Measurements from ENCODE around the gene DSCAM. TPM values are rescaled to one million over a fixed set of nuclear protein-coding genes. Genes with fewer than 3 reads are reported as not detected.

The DSCAM gene
- total RNA-seq, 1 donor from 2014 or later: not detected

DNA sequence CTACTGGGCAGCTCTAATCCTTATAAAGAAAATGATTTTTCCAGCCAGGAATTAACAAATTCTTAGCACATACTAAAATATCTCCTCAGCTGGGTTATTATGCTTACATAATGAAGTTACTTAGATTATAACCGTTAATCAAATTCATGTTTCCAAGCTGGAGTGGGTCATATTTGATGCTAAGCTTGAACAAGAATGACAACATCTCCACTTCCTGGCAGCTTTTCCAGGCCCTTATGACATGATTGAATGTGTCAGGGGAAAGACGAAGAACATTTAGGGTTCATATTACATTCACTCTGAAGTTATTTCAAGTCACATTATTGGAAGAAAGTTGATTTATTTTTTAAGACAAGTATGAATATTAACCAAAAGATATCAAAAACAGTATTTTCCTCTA, 646.0 kb downstream of the DSCAM start:
- no peaks in the 10 kb centered on the region for H3K36me3 ChIP-seq
- no peak overlapping the region for H3K27ac ChIP-seq

DNA sequence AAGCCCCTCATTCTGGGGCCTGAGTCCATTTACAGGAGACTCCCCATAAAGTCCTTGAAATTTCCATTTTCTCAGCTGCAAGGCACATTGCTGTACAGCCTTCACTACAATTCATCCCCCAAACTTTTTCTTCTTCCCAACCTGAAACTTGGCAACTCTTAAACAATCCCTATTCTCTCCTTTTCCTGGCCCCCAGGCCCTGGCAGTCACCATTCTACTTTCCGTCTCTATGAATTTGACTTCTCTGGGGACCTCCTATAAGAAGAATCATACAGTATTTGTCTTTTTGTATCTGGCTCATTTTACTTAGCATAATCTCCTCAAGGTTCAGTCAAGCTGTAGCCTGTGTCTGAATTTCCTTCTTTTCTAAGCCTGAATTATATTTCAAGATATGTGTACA, 646.8 kb downstream of the DSCAM start:
- H3K36me3 Mint-ChIP-seq: no peaks in the 10 kb centered on the region
- Histone ChIP-seq H3K9ac (no peak overlapping the region), H3K36me3 (no peaks in the 10 kb centered on the region), H3K9me3 (ENCODE audit: low read depth) (no peaks in the 10 kb centered on the region), H3K27ac (no peak overlapping the region), H3F3A (ENCODE audit: low read depth) (no peaks in the 10 kb centered on the region), H3K4me2 (peak overlapping the region; percentile 24), H3K4me1 (peaks cover 19% of the 10 kb centered on the region), H4K20me1 (ENCODE audit: low read depth) (no peaks in the 10 kb centered on the region), H2AFZ (replicated peaks) (no peak overlapping the region), H3K27me3 (no peaks in the 10 kb centered on the region), H3K79me2 (ENCODE audit: low read depth) (no peaks in the 10 kb centered on the region), H3K4me3 (no peak overlapping the region)
- no peak overlapping the region for H3K4me3 Mint-ChIP-seq
- H3K27me3 Mint-ChIP-seq (ENCODE audit: insufficient read depth, low read depth): peaks cover 5% of the 10 kb centered on the region
- no peak overlapping the region for H3K27ac Mint-ChIP-seq
- no peak for TF ChIP-seq EZH2 (IDR thresholded peaks at IDR 0.05)
- H3K4me1 Mint-ChIP-seq: peaks cover 13% of the 10 kb centered on the region
- peaks cover 4% of the 10 kb centered on the region for H3K9me3 Mint-ChIP-seq
- DNase-seq (ENCODE audit: low spot score): no peak

More for the DNA sequence above, 646.0 kb downstream of the DSCAM start:
- H3K4me2 ChIP-seq: no peak overlapping the region
- H3K27me3 ChIP-seq: no peaks in the 10 kb centered on the region
- H3K4me3 ChIP-seq: no peak overlapping the region
- Mint-ChIP-seq H3K27ac (no peak overlapping the region), H3K27me3 (ENCODE audit: insufficient read depth, low read depth) (peaks cover 6% of the 10 kb centered on the region), H3K4me3 (no peak overlapping the region), H3K36me3 (no peaks in the 10 kb centered on the region), H3K4me1 (peaks cover 14% of the 10 kb centered on the region), H3K9me3 (peaks cover 4% of the 10 kb centered on the region)
- TF ChIP-seq EZH2phosphoT487 (IDR thresholded peaks at IDR 0.05) (no peak), EZH2 (IDR thresholded peaks at IDR 0.05) (no peak)
- TF ChIP-seq, protein P1, sequence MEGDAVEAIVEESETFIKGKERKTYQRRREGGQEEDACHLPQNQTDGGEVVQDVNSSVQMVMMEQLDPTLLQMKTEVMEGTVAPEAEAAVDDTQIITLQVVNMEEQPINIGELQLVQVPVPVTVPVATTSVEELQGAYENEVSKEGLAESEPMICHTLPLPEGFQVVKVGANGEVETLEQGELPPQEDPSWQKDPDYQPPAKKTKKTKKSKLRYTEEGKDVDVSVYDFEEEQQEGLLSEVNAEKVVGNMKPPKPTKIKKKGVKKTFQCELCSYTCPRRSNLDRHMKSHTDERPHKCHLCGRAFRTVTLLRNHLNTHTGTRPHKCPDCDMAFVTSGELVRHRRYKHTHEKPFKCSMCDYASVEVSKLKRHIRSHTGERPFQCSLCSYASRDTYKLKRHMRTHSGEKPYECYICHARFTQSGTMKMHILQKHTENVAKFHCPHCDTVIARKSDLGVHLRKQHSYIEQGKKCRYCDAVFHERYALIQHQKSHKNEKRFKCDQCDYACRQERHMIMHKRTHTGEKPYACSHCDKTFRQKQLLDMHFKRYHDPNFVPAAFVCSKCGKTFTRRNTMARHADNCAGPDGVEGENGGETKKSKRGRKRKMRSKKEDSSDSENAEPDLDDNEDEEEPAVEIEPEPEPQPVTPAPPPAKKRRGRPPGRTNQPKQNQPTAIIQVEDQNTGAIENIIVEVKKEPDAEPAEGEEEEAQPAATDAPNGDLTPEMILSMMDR (IDR thresholded peaks at IDR 0.05): no peak
- no peak for DNase-seq (ENCODE audit: low spot score)
- H3K9me3 ChIP-seq (ENCODE audit: low read depth): no peaks in the 10 kb centered on the region
- no peak overlapping the region for H3K9ac ChIP-seq
- H3K4me1 ChIP-seq: peaks cover 20% of the 10 kb centered on the region
- no peaks in the 10 kb centered on the region for H4K20me1 ChIP-seq (ENCODE audit: low read depth)
- H3F3A ChIP-seq (ENCODE audit: low read depth): no peaks in the 10 kb centered on the region
- H2AFZ ChIP-seq (replicated peaks): no peak overlapping the region
- H3K79me2 ChIP-seq (ENCODE audit: low read depth): no peaks in the 10 kb centered on the region

GRCh38 chr21:40194185-40194980, 652.6 kb downstream of the DSCAM start:
- Histone ChIP-seq H4K20me1 (ENCODE audit: low read depth) (no peaks in the 10 kb centered on the region), H3K4me3 (no peak overlapping the region), H3K9me3 (ENCODE audit: low read depth) (no peaks in the 10 kb centered on the region), H3K79me2 (ENCODE audit: low read depth) (no peaks in the 10 kb centered on the region), H3K27ac (no peak overlapping the region), H3K36me3 (no peaks in the 10 kb centered on the region), H3K4me2 (no peak overlapping the region), H3K4me1 (no peaks in the 10 kb centered on the region), H3F3A (ENCODE audit: low read depth) (no peaks in the 10 kb centered on the region), H3K9ac (no peak overlapping the region), H2AFZ (replicated peaks) (no peak overlapping the region), H3K27me3 (no peaks in the 10 kb centered on the region)
- TF ChIP-seq, protein P1 (IDR thresholded peaks at IDR 0.05): no peak
- TF ChIP-seq EZH2phosphoT487 (IDR thresholded peaks at IDR 0.05): no peak
- no peak for TF ChIP-seq EZH2 (IDR thresholded peaks at IDR 0.05)
- peaks cover 14% of the 10 kb centered on the region for H3K9me3 Mint-ChIP-seq
- peaks cover 3% of the 10 kb centered on the region for H3K27me3 Mint-ChIP-seq (ENCODE audit: insufficient read depth, low read depth)
- no peak overlapping the region for H3K4me3 Mint-ChIP-seq
- no peak overlapping the region for H3K27ac Mint-ChIP-seq
- no peak for DNase-seq (ENCODE audit: low spot score)
- no peaks in the 10 kb centered on the region for H3K36me3 Mint-ChIP-seq
- no peaks in the 10 kb centered on the region for H3K4me1 Mint-ChIP-seq

DNA sequence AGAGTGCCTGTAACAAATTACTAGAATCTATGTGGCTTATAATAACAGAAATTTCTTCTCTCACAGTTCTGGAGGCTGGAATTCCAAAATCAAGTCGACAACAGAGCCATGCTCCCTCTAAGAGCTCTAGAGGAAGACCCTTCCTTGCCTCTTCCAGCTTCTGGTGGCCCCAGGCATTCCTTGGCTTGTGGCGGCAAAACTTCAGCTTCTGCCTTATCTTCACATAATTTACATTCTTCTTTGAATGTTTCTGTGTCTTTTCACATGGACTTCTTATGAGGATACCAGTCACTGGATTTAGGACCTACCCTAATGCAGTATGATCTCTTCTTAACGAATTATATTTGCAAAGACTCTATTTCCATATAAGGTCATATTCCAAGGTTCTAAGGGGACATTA, 655.3 kb downstream of the DSCAM start:
- Histone ChIP-seq H3K4me2 (no peak overlapping the region), H3K9ac (no peak overlapping the region), H3F3A (ENCODE audit: low read depth) (no peaks in the 10 kb centered on the region), H3K9me3 (ENCODE audit: low read depth) (no peaks in the 10 kb centered on the region), H2AFZ (replicated peaks) (no peak overlapping the region), H4K20me1 (ENCODE audit: low read depth) (no peaks in the 10 kb centered on the region), H3K27me3 (no peaks in the 10 kb centered on the region), H3K27ac (no peak overlapping the region), H3K36me3 (no peaks in the 10 kb centered on the region), H3K79me2 (ENCODE audit: low read depth) (no peaks in the 10 kb centered on the region), H3K4me1 (no peaks in the 10 kb centered on the region), H3K4me3 (no peak overlapping the region)
- peaks cover 4% of the 10 kb centered on the region for H3K27me3 Mint-ChIP-seq (ENCODE audit: insufficient read depth, low read depth)
- H3K4me3 Mint-ChIP-seq: no peak overlapping the region
- peaks cover 3% of the 10 kb centered on the region for H3K4me1 Mint-ChIP-seq
- no peak overlapping the region for H3K27ac Mint-ChIP-seq
- TF ChIP-seq EZH2 (IDR thresholded peaks at IDR 0.05): no peak
- no peak for TF ChIP-seq EZH2phosphoT487 (IDR thresholded peaks at IDR 0.05)
- TF ChIP-seq, protein P1 (IDR thresholded peaks at IDR 0.05): no peak
- H3K9me3 Mint-ChIP-seq: peaks cover 12% of the 10 kb centered on the region
- no peaks in the 10 kb centered on the region for H3K36me3 Mint-ChIP-seq
- no peak for DNase-seq (ENCODE audit: low spot score)
